GM18519 (cell line): ENCODE measurements around the gene CACNA1B.
"Not testable (repeated sequence)": the region's sequence is repeated elsewhere in the genome, so short reads cannot be mapped to it uniquely, and the experiment has no call there.

ENCODE experiments used
- ATAC-seq: cut with Tn5 transposase; IDR thresholded peaks from one replicate; pipeline ENCODE4 v1.9.1; 2021; ENCODE audit warnings: mild to moderate bottlenecking, moderate library complexity; ENCODE audit not compliant: unreplicated experiment, low FRiP score

Gene CACNA1B

GRCh38 chr9:137884547-137884946 is 7.0 kb downstream of the CACNA1B start:
- ATAC-seq, result not testable (repeated sequence)

- not testable (repeated sequence) for ATAC-seq
These were observed 7.5 kb downstream of the CACNA1B start for GRCh38 chr9:137885121-137885520.

- not testable (repeated sequence) for ATAC-seq
These were observed 11.0 kb downstream of the CACNA1B start for GRCh38 chr9:137888621-137889020.

GRCh38 chr9:137889966-137890365 is 12.4 kb downstream of the CACNA1B start:
- ATAC-seq, result not testable (repeated sequence)

GRCh38 chr9:137890768-137891587 is 13.4 kb downstream of the CACNA1B start:
- ATAC-seq, result not testable (repeated sequence)

- no peak for ATAC-seq
These were observed 14.2 kb downstream of the CACNA1B start for GRCh38 chr9:137891588-137892423.

GRCh38 chr9:137892424-137893191 is 15.0 kb downstream of the CACNA1B start:
- no peak for ATAC-seq

- ATAC-seq, result no peak
These were observed 16.1 kb downstream of the CACNA1B start for GRCh38 chr9:137893670-137894069.

- no peak for ATAC-seq
These were observed 22.2 kb downstream of the CACNA1B start for GRCh38 chr9:137899551-137900360.

GRCh38 chr9:137900584-137901310 is 23.2 kb downstream of the CACNA1B start:
- ATAC-seq, result no peak

- no peak for ATAC-seq
These were observed 25.1 kb downstream of the CACNA1B start for GRCh38 chr9:137902646-137903045.

- no peak for ATAC-seq
These were observed 28.2 kb downstream of the CACNA1B start for GRCh38 chr9:137905740-137906139.

- no peak for ATAC-seq
These were observed 30.2 kb downstream of the CACNA1B start for GRCh38 chr9:137907776-137908175.

- ATAC-seq, result no peak
These were observed 35.1 kb downstream of the CACNA1B start for GRCh38 chr9:137912671-137913070.

- no peak for ATAC-seq
These were observed 35.5 kb downstream of the CACNA1B start for GRCh38 chr9:137913132-137913531.

GRCh38 chr9:137913771-137914767 is 36.5 kb downstream of the CACNA1B start:
- no peak for ATAC-seq

GRCh38 chr9:137916540-137916939 is 39.0 kb downstream of the CACNA1B start:
- ATAC-seq, result no peak

- ATAC-seq, result no peak
These were observed 39.5 kb downstream of the CACNA1B start for GRCh38 chr9:137917116-137917515.
